Measurements from ENCODE around the gene RFC1. TPM values are rescaled to one million over a fixed set of nuclear protein-coding genes. Genes with fewer than 3 reads are reported as not detected.

RFC1 gene
- total RNA-seq, 1 donor from 2014 or later: 42.1 TPM

DNA sequence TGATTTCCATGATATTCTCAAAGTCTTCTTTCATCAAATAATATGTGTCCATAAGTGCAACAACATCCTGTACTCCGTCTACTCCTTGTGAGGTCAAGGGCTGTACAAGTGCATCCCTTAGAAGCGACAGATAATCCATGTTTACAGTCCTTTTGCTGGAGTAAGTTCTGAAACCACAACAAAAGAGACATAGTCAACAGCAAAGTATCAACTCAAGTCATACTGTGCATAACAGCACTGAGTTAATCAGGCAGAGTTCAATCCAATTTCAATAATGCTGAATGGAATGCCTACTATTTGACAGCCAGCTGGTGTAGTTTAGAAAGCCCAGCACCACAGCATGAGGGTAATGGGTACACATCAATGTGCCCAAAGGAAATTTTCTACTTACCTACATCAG, 74.5 kb downstream of the RFC1 start:
- no peak for DNase-seq (ENCODE audit: low read depth)
- H3K36me3 ChIP-seq (ENCODE audit: control insufficient read depth, insufficient read depth, low read length): peaks cover 3% of the 10 kb centered on the region

DNA sequence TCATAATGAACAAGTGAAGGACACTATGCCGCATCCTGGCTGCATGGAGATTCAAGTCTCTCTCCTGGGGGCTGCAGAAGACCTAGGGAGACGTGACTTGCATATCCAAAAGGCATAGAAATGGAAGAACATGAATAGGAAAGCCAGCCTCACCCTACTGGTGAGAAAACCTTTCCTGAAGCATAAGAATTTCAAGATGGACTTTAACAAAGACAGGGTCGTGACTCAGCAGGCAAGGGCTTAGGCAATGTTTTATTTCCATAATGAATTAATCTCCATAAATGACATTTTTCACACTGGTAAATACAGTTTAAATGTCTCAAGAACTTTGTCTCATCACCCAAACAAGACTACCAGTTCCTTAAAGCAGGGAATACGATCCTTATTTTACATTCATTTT, 78.9 kb downstream of the RFC1 start:
- Histone ChIP-seq H3K36me3 (ENCODE audit: control insufficient read depth, insufficient read depth, low read length) (peaks cover 3% of the 10 kb centered on the region), H3K4me3 (ENCODE audit: low read depth, low read length) (no peak overlapping the region), H3K27me3 (ENCODE audit: control insufficient read depth, insufficient read depth, low read length) (no peaks in the 10 kb centered on the region)
- DNase-seq (ENCODE audit: low read depth): no peak
- TF ChIP-seq, protein P1, sequence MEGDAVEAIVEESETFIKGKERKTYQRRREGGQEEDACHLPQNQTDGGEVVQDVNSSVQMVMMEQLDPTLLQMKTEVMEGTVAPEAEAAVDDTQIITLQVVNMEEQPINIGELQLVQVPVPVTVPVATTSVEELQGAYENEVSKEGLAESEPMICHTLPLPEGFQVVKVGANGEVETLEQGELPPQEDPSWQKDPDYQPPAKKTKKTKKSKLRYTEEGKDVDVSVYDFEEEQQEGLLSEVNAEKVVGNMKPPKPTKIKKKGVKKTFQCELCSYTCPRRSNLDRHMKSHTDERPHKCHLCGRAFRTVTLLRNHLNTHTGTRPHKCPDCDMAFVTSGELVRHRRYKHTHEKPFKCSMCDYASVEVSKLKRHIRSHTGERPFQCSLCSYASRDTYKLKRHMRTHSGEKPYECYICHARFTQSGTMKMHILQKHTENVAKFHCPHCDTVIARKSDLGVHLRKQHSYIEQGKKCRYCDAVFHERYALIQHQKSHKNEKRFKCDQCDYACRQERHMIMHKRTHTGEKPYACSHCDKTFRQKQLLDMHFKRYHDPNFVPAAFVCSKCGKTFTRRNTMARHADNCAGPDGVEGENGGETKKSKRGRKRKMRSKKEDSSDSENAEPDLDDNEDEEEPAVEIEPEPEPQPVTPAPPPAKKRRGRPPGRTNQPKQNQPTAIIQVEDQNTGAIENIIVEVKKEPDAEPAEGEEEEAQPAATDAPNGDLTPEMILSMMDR (IDR thresholded peaks at IDR 0.05; ENCODE audit: insufficient read depth, low read length, poor library complexity, severe bottlenecking): no peak

More for the DNA sequence above, 74.5 kb downstream of the RFC1 start:
- TF ChIP-seq, protein P1 (IDR thresholded peaks at IDR 0.05; ENCODE audit: insufficient read depth, low read length, poor library complexity, severe bottlenecking): no peak
- Histone ChIP-seq H3K4me3 (ENCODE audit: low read depth, low read length) (no peak overlapping the region), H3K27me3 (ENCODE audit: control insufficient read depth, insufficient read depth, low read length) (no peaks in the 10 kb centered on the region)

DNA sequence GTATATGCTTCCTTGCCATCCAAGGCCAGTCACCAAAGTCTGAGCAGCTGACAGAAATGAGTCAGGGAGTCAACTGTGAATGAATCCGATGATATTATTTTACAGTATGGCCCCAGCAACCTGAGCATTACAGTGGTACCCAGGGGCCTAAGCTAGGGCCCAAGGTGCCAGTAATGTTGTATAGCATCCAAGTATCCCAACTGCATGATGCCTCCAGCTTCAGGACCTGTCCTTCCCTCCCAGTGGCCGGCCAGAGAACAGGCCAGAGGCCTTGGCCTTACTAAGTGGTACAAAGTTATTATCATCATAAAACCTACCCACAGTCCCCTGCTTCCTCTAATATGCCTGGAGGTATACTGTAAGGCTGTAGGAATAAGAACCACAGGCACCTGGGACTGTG, 79.9 kb downstream of the RFC1 start:
- no peak for DNase-seq (ENCODE audit: low read depth)
- TF ChIP-seq, protein P1 (IDR thresholded peaks at IDR 0.05; ENCODE audit: insufficient read depth, low read length, poor library complexity, severe bottlenecking): no peak
- H3K36me3 ChIP-seq (ENCODE audit: control insufficient read depth, insufficient read depth, low read length): peaks cover 5% of the 10 kb centered on the region
- H3K27me3 ChIP-seq (ENCODE audit: control insufficient read depth, insufficient read depth, low read length): no peaks in the 10 kb centered on the region
- H3K4me3 ChIP-seq (ENCODE audit: low read depth, low read length): no peak overlapping the region

DNA sequence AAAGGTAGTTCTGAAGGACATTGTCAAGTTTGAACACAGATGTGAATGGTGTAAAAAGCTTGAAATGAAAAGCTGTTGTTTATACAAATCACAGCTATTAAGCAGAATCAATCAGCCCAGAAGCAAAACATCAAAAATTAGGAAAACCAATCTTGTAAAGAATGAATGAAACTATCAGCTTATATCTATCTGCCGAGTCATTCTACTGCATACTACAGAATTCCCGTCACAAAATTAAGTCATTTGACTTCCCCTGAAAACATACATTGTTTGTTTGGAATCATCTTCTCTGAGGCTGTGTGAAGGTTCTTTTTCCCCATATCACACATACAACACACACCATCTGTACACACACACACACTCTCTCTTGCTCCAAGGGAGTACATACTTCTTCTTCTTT, 80.3 kb downstream of the RFC1 start:
- no peaks in the 10 kb centered on the region for H3K27me3 ChIP-seq (ENCODE audit: control insufficient read depth, insufficient read depth, low read length)
- H3K4me3 ChIP-seq (ENCODE audit: low read depth, low read length): no peak overlapping the region
- H3K36me3 ChIP-seq (ENCODE audit: control insufficient read depth, insufficient read depth, low read length): peaks cover 5% of the 10 kb centered on the region
- TF ChIP-seq, protein P1 (IDR thresholded peaks at IDR 0.05; ENCODE audit: insufficient read depth, low read length, poor library complexity, severe bottlenecking): no peak
- DNase-seq (ENCODE audit: low read depth): no peak

DNA sequence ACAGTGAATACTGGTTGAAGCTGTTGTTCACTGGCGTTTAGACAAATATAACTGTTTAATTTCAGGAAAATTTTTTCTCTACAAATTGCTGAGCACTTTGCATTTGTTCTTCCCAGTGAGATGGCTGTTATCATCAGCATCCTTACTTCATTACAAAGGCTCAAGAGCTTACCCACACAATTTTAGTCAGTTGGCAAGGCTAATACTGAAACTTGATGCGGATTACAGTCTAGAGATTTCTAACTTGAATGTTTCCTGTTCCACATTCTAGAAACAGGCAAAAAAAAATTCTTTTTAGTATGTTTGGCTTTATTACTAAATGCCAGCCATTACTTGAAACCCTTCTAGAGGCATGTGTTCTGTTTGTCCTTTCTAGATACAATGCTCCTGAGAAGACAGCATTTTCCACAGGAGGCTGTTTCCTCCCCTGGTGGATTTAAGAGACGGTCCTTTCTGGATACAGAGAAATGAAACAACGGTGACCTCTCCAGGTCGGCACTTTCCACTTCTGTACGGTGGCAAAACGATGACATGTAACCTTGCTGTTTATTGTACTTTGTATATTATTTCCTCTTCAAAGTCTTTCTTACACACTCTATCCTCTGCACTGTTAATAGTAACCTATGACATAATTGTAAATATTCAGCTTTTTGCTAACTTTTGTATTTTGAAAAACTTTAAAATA, 80.9 kb downstream of the RFC1 start:
- Histone ChIP-seq H3K4me3 (ENCODE audit: low read depth, low read length) (no peak overlapping the region), H3K27me3 (ENCODE audit: control insufficient read depth, insufficient read depth, low read length) (no peaks in the 10 kb centered on the region), H3K36me3 (ENCODE audit: control insufficient read depth, insufficient read depth, low read length) (peaks cover 5% of the 10 kb centered on the region)
- DNase-seq (ENCODE audit: low read depth): no peak
- TF ChIP-seq, protein P1 (IDR thresholded peaks at IDR 0.05; ENCODE audit: insufficient read depth, low read length, poor library complexity, severe bottlenecking): no peak

DNA sequence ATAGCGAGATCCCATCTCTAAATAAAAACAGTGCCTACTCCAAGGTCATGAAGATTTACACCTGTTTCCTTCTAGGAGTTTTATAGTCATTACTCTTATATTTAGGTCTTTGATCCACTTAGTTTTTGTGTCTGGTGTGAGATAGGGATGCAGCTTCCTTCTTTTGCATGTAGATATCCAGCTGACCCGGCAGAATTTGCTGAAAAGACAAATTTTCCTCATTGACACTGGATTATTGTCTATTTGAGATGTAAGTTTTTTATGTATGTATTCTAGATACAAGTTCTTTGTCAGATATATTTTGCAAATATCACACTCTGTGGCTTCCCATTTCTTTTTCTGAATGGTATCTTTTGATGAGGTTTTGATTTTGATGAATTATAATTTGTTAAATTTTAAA, 85.4 kb downstream of the RFC1 start:
- no peaks in the 10 kb centered on the region for H3K27me3 ChIP-seq (ENCODE audit: control insufficient read depth, insufficient read depth, low read length)
- DNase-seq (ENCODE audit: low read depth): no peak
- no peak overlapping the region for H3K4me3 ChIP-seq (ENCODE audit: low read depth, low read length)
- peaks cover 2% of the 10 kb centered on the region for H3K36me3 ChIP-seq (ENCODE audit: control insufficient read depth, insufficient read depth, low read length)
- TF ChIP-seq, protein P1 (IDR thresholded peaks at IDR 0.05; ENCODE audit: insufficient read depth, low read length, poor library complexity, severe bottlenecking): no peak

All from kidney epithelial cell (primary cell).